Measurements from ENCODE around the gene ACOT8.

The ACOT8 gene

DNA sequence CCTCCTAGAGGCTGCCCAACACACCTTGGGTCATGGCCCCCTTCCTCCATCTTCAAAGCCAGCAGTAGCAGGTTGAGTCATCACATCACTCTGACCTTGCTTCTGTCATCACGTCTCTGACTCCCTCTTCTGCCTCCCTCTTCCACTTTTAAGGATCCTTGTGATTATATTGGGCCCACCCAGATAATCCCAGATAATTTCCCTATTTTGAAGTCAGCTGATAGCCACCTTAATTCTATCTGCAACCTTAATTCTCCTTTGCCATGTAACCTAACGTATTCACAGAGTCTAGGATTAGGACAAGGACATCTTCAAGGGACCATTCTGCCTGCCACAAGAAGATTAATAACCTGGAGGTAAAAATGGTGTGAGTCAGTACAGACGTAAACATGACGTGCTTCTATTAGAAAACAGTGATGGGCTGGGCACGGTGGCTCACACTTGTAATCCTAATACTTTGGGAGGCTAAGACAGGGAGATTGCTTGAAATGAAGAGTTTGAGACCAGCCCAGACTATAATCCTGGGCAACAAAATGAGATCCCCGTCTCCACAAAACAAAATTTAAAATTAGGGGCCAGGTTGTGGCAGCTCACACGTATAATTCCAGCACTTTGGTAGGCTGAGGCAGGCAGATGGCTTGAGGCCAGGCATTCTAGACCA, 3.5 kb upstream of the ACOT8 start:
- no peak for TF ChIP-seq REST (IDR thresholded peaks at IDR 0.05; ENCODE audit: insufficient read depth in 1 of 2, low read depth in 2 of 2, low read length in 2 of 2)
- no peak for TF ChIP-seq TAF1 (IDR thresholded peaks at IDR 0.05; ENCODE audit: borderline replicate concordance, insufficient read depth, low read length)
- TF ChIP-seq POLR2AphosphoS5 (IDR thresholded peaks at IDR 0.05; ENCODE audit: low read depth, low read length): no peak
- no peak for TF ChIP-seq SIN3A (IDR thresholded peaks at IDR 0.05; ENCODE audit: borderline replicate concordance, insufficient read depth, low read length)
- TF ChIP-seq FOXP2 (optimal IDR thresholded peaks at IDR 0.05; ENCODE audit: borderline replicate concordance, extremely low read depth, extremely low read length, insufficient read depth): no peak

GRCh38 chr20:45859916-45860315, 2.7 kb upstream of the ACOT8 start:
- TF ChIP-seq REST (IDR thresholded peaks at IDR 0.05; ENCODE audit: insufficient read depth in 1 of 2, low read depth in 2 of 2, low read length in 2 of 2) (no peak), SIN3A (IDR thresholded peaks at IDR 0.05; ENCODE audit: borderline replicate concordance, insufficient read depth, low read length) (no peak), POLR2AphosphoS5 (IDR thresholded peaks at IDR 0.05; ENCODE audit: low read depth, low read length) (no peak), TAF1 (IDR thresholded peaks at IDR 0.05; ENCODE audit: borderline replicate concordance, insufficient read depth, low read length) (no peak), FOXP2 (optimal IDR thresholded peaks at IDR 0.05; ENCODE audit: borderline replicate concordance, extremely low read depth, extremely low read length, insufficient read depth) (no peak)

DNA sequence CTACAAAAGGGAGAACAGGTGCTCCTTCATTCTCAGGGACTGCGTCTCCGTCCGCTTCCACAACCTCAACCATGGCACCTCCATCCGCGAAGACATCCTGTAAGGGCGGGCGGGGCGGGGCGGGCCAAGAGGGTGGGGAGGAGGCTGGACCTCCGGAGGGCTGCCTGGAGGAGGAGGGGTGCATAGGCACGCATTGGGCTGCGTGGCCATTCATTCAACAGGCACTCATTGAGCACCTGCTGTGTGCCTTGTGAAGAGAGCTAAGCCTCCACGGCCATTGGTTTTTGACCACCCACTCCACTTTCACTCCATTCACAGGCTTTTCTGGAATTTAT, 657 bp upstream of the ACOT8 start:
- TF ChIP-seq TAF1 (IDR thresholded peaks at IDR 0.05; ENCODE audit: borderline replicate concordance, insufficient read depth, low read length) (no peak), SIN3A (IDR thresholded peaks at IDR 0.05; ENCODE audit: borderline replicate concordance, insufficient read depth, low read length) (no peak), POLR2AphosphoS5 (IDR thresholded peaks at IDR 0.05; ENCODE audit: low read depth, low read length) (no peak), REST (IDR thresholded peaks at IDR 0.05; ENCODE audit: insufficient read depth in 1 of 2, low read depth in 2 of 2, low read length in 2 of 2) (no peak), FOXP2 (optimal IDR thresholded peaks at IDR 0.05; ENCODE audit: borderline replicate concordance, extremely low read depth, extremely low read length, insufficient read depth) (no peak)

DNA sequence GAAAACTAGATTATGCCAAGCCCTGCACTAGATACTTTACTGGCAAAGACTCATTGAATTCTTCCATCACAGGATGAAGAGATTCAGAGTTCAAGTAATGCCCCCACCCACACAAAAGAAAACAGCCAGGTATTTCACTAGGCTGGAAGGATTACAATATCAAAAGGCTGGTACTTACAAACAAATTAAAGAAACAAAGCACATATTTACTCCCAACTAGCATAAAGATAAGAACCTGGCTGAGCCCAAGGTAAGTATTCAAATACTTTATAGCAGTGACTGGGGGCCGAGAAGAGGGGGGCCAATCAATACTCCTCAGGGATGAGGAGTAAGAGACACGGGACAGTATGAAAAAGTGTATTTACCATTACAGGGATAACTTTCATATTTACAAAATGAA, 3.7 kb downstream of the ACOT8 start:
- no peak for TF ChIP-seq REST (IDR thresholded peaks at IDR 0.05; ENCODE audit: insufficient read depth in 1 of 2, low read depth in 2 of 2, low read length in 2 of 2)
- TF ChIP-seq POLR2AphosphoS5 (IDR thresholded peaks at IDR 0.05; ENCODE audit: low read depth, low read length): no peak
- TF ChIP-seq FOXP2 (optimal IDR thresholded peaks at IDR 0.05; ENCODE audit: borderline replicate concordance, extremely low read depth, extremely low read length, insufficient read depth): no peak
- TF ChIP-seq SIN3A (IDR thresholded peaks at IDR 0.05; ENCODE audit: borderline replicate concordance, insufficient read depth, low read length): no peak
- TF ChIP-seq TAF1 (IDR thresholded peaks at IDR 0.05; ENCODE audit: borderline replicate concordance, insufficient read depth, low read length): no peak

Measured in PFSK-1 (cell line).